GM18867 (cell line): ENCODE measurements around the gene SMTN.
"Not testable (repeated sequence)": the region's sequence is repeated elsewhere in the genome, so short reads cannot be mapped to it uniquely, and the experiment has no call there.

Source experiments
- ATAC-seq: cut with Tn5 transposase; IDR thresholded peaks from one replicate; pipeline ENCODE4 v1.9.1; 2021; ENCODE audit warnings: mild to moderate bottlenecking, moderate library complexity; ENCODE audit not compliant: unreplicated experiment

Gene SMTN

GRCh38 chr22:31089160-31090100 lies 8.3 kb downstream of the SMTN start:
- no peak for ATAC-seq

- ATAC-seq: no peak
Measured at GRCh38 chr22:31090217-31091085, 9.3 kb downstream of the SMTN start.

DNA sequence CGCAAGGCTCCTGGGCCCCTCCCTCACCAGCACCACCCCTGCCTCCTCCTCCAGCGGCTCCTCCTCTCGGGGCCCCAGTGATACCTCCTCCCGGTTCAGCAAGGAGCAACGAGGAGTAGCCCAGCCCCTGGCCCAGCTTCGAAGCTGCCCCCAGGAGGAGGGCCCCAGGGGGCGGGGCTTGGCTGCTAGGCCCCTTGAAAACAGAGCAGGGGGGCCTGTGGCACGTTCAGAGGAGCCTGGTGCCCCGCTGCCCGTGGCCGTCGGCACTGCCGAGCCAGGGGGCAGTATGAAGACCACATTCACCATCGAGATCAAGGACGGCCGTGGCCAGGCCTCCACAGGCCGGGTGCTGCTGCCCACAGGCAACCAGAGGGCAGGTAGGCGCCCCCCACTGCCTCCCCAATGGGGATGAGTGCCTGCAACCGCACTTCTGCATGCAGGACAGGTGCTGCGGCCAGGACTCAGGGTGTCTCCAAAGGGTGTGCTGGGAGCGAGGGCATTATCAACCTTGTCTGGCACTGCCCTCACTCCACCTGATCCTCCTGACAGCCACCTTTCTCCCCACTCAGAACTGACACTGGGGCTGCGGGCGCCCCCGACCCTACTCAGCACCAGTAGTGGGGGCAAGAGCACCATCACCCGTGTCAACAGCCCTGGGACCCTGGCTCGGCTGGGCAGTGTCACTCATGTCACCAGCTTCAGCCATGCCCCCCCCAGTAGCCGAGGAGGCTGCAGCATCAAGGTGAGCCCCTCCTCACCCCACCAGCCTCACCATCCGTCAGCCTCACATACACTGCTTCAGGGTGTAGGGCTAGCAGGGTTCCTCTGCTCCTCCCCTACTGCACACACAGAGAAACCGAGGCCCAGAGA lies 10.2 kb downstream of the SMTN start:
- ATAC-seq: no peak

DNA sequence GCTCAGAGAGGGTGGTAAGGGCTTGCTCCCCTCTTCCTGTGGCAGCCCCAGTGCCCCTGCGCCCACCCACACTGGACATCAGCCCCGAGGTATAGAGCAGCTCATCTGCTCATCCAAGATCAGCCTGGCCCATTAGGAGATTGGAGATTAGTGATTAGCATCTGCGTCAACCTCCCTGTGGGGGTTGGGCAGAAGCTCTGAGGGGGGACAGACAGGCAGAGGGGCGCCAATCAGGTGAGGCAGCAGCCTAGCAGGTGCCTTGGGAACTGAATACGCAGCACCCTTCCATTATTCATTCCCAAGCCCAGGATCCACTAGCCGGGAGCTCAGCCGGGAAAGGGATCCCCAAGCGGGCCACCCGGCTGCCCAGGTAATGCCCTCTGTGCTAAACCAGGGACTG lies 11.0 kb downstream of the SMTN start:
- no peak for ATAC-seq

GRCh38 chr22:31093086-31093850 lies 12.2 kb downstream of the SMTN start:
- no peak for ATAC-seq

DNA sequence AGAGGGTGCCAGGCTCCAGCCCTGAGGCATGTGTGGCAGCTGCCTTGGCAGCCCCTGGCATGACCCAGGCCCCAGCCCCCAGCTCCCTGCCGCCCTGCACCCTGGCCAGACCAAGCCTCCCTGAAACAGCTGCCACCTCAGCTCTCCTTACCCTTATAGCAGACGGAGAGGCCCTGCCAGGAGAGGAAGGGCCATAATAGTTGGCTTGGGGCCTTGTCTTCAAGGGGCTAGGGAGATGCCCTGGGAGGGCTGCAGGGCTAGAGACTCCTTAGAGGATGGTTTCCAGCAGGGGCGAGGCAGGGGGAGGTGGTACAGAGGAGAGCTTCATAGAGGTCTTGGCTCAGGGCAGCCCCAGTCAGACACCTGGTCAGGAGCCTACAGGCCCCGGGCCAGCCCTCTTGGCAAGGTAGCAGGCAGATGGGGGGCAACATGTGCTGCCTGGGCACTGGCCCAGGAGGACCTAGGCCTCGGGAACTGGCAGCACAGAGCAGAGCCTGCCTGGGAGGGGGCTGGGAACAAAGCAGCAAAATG lies 13.0 kb downstream of the SMTN start:
- no peak for ATAC-seq

- ATAC-seq: no peak
Measured at GRCh38 chr22:31094741-31095140, 13.6 kb downstream of the SMTN start.

DNA sequence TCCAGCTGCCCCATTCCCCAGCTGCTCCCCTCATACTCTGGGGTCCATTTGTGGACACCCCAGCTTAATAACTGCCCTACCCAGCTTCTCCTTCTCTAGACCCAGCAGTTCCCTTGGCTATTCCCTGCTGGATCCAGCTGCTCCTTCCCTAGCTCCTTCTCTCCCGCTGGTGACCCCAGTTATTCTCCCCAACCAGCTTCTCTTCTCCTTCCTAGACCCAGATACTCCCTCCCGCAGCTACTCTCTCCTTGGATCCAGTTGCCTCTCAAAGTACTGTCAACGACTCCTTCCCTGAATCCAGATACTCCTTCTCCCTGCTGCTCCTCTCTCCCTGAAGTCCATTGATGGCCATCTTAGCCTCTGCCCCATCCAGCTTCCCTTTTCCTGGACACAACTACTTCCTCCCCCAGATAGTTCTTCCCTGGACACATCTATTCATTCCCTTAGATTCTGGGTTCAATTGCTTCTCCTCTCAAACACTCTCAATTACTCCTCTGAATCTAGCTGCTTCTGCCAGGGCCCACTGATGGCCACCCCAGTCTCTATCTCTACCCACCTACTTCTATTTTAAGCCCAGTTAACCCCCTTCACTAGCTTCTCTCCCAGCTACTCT lies 14.6 kb downstream of the SMTN start:
- ATAC-seq: no peak

DNA sequence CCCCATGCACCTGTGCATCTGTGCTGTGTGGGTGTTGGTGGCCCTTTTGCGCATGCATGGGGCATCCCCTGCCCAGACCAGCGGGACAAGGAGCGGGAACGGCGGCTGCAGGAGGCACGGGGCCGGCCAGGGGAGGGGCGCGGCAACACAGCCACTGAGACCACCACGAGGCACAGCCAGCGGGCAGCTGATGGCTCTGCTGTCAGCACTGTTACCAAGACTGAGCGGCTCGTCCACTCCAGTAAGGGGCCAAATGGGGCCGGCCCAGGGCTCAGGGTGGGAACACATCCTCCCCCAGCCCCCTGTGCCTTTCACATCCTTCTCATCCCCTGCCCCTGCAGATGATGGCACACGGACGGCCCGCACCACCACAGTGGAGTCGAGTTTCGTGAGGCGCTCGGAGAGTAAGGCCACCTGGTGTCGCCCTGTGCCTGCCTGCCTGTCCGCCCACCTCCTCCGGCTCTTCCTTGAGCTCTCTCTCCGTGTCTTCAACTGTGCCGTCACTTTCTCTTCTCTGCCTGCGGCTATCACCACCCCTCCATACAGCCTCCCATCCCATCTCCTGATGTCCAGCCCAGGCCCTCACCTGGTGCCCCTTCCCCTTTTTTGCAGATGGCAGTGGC lies 15.7 kb downstream of the SMTN start:
- ATAC-seq: no peak

DNA sequence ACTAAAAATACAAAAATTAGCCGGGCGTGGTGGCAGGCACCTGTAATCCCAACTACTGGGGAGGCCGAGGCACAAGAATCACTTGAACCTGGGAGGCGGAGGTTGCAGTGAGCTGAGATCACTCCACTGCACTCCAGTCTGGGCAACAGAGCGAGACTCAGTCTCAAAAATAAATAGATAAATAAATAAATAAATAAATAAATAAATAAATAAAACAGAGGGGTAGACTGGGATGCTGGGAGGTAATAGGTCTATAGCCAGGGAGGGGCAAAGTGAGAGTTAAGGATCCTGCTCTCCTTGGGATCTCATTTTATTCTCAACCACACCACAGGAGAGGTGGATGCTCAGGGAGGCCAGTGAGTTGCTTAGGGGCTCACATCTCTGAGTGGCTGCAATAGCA lies 16.4 kb downstream of the SMTN start:
- ATAC-seq: not testable (repeated sequence)

- no peak for ATAC-seq
Measured at GRCh38 chr22:31097941-31098631, 17.0 kb downstream of the SMTN start.

GRCh38 chr22:31098632-31099110 lies 17.6 kb downstream of the SMTN start:
- ATAC-seq: no peak

DNA sequence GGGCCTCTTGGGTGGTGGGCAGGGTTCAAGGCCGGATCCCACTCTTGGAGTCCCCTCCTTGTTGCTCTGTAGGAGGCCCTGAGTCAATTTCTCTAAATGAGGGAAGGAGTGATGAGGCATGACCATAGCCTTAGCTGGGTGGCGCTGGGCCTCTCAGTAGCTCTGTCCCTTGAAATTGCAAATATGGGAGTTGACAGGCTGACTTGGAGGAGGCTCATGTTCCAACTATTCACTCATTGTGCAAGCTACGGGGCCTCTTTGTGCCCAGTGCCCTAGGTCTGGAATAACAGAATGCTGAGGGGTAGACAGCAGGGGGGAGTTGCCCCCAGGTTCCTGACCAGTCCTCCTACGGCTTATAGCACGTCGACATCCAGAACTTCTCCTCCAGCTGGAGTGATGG lies 18.3 kb downstream of the SMTN start:
- ATAC-seq: no peak

- ATAC-seq: no peak
Measured at GRCh38 chr22:31099841-31100761, 19.0 kb downstream of the SMTN start.

GRCh38 chr22:31100762-31101525 lies 19.8 kb downstream of the SMTN start:
- no peak for ATAC-seq

- ATAC-seq: no peak
Measured at GRCh38 chr22:31102441-31103081, 21.4 kb downstream of the SMTN start.
